Occipital lobe (tissue), 2 donors: ENCODE data around the gene LIPC. TPM values are rescaled to one million over a fixed set of nuclear protein-coding genes. Genes with fewer than 3 reads are reported as not detected.
A peak's percentile ranks its signal among the peaks of the same experiment; 100 is the strongest.

ENCODE experiments used
- DNase-seq: peaks from one replicate; lab custom pipeline; 2025; lab: John Stamatoyannopoulos, UW
- total RNA-seq: library from RNA; depleted of rRNA; stranded (reverse); fragments of >200 nt; gene quantifications from one replicate; pipeline ENCODE4 v1.2.3, GENCODE V29; 2014

The LIPC gene
- total RNA-seq, 1 donor from 2014 or later, result 0.16 TPM

GRCh38 chr15:58552505-58553364 lies 120.9 kb downstream of the LIPC start:
- DNase-seq, result no peak

- no peak for DNase-seq
Observed at GRCh38 chr15:58553365-58553918, 121.7 kb downstream of the LIPC start.

GRCh38 chr15:58554758-58555157 lies 123.0 kb downstream of the LIPC start:
- peak; percentile 23 for DNase-seq

- DNase-seq, result no peak
Observed at GRCh38 chr15:58555162-58556027, 123.6 kb downstream of the LIPC start.

GRCh38 chr15:58556028-58556361 lies 124.2 kb downstream of the LIPC start:
- DNase-seq, result no peak

- no peak for DNase-seq
Observed at GRCh38 chr15:58556541-58556940, 124.8 kb downstream of the LIPC start.

- DNase-seq, result no peak
Observed at GRCh38 chr15:58558777-58559176, 127.0 kb downstream of the LIPC start.

GRCh38 chr15:58559904-58560588 lies 128.3 kb downstream of the LIPC start:
- no peak for DNase-seq

- DNase-seq, result no peak
Observed at GRCh38 chr15:58561321-58561720, 129.5 kb downstream of the LIPC start.

- no peak for DNase-seq
Observed at GRCh38 chr15:58562135-58562534, 130.3 kb downstream of the LIPC start.

- no peak for DNase-seq
Observed at GRCh38 chr15:58564981-58565380, 133.2 kb downstream of the LIPC start.

GRCh38 chr15:58565619-58566018 lies 133.8 kb downstream of the LIPC start:
- no peak for DNase-seq

GRCh38 chr15:58566029-58566428 lies 134.2 kb downstream of the LIPC start:
- no peak for DNase-seq

GRCh38 chr15:58568157-58568571 lies 136.4 kb downstream of the LIPC start:
- no peak for DNase-seq

GRCh38 chr15:58569455-58569854 lies 137.7 kb downstream of the LIPC start:
- no peak for DNase-seq

GRCh38 chr15:58571491-58571890 lies 139.7 kb downstream of the LIPC start:
- DNase-seq, result no peak

- no peak for DNase-seq
Observed at GRCh38 chr15:58572521-58572920, 140.7 kb downstream of the LIPC start.

- DNase-seq, result no peak
Observed at GRCh38 chr15:58573270-58573669, 141.5 kb downstream of the LIPC start.

- DNase-seq, result no peak
Observed at GRCh38 chr15:58574631-58575030, 142.8 kb downstream of the LIPC start.

- DNase-seq, result no peak
Observed at GRCh38 chr15:58575045-58575786, 143.4 kb downstream of the LIPC start.

GRCh38 chr15:58576657-58577056 lies 144.9 kb downstream of the LIPC start:
- no peak for DNase-seq
